ENCODE data around the gene SIX3. TPM values are rescaled to one million over a fixed set of nuclear protein-coding genes. Genes with fewer than 3 reads are reported as not detected.

SIX3 gene
- total RNA-seq, 1 donor from 2014 or later, result not detected

GRCh38 chr2:44967727-44968432 is 26.4 kb downstream of the SIX3 start:
- TF ChIP-seq, protein P1, sequence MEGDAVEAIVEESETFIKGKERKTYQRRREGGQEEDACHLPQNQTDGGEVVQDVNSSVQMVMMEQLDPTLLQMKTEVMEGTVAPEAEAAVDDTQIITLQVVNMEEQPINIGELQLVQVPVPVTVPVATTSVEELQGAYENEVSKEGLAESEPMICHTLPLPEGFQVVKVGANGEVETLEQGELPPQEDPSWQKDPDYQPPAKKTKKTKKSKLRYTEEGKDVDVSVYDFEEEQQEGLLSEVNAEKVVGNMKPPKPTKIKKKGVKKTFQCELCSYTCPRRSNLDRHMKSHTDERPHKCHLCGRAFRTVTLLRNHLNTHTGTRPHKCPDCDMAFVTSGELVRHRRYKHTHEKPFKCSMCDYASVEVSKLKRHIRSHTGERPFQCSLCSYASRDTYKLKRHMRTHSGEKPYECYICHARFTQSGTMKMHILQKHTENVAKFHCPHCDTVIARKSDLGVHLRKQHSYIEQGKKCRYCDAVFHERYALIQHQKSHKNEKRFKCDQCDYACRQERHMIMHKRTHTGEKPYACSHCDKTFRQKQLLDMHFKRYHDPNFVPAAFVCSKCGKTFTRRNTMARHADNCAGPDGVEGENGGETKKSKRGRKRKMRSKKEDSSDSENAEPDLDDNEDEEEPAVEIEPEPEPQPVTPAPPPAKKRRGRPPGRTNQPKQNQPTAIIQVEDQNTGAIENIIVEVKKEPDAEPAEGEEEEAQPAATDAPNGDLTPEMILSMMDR (IDR thresholded peaks at IDR 0.05), result no peak
- intact Hi-C loops (cut with DNase I), result no loop called here
- no peak for DNase-seq (ENCODE audit: low spot score in 2 of 2)
- Histone ChIP-seq H3K4me1 (no peaks in the 10 kb centered on the region), H3K4me3 (no peak overlapping the region), H3K36me3 (no peaks in the 10 kb centered on the region), H3K9me3 (no peaks in the 10 kb centered on the region), H3K27ac (no peak overlapping the region), H3K27me3 (no peaks in the 10 kb centered on the region)

- no peaks in the 10 kb centered on the region for H3K27me3 ChIP-seq
- no peaks in the 10 kb centered on the region for H3K4me1 ChIP-seq
- no peaks in the 10 kb centered on the region for H3K9me3 ChIP-seq
- TF ChIP-seq, protein P1 (IDR thresholded peaks at IDR 0.05), result no peak
- H3K36me3 ChIP-seq, result no peaks in the 10 kb centered on the region
- intact Hi-C loops (cut with DNase I), result no loop called here
- DNase-seq (ENCODE audit: low spot score in 2 of 2), result no peak
- no peak overlapping the region for H3K4me3 ChIP-seq
- no peak overlapping the region for H3K27ac ChIP-seq
These were observed 28.4 kb downstream of the SIX3 start for GRCh38 chr2:44969936-44970335.

GRCh38 chr2:44970846-44971450 is 29.4 kb downstream of the SIX3 start:
- TF ChIP-seq, protein P1 (IDR thresholded peaks at IDR 0.05), result no peak
- no peaks in the 10 kb centered on the region for H3K27me3 ChIP-seq

GRCh38 chr2:44972771-44973535 is 31.5 kb downstream of the SIX3 start:
- H3K4me1 ChIP-seq, result no peaks in the 10 kb centered on the region
- H3K4me3 ChIP-seq, result no peak overlapping the region
- intact Hi-C loops (cut with DNase I), result no loop called here
- H3K27me3 ChIP-seq, result no peaks in the 10 kb centered on the region
- no peak for DNase-seq (ENCODE audit: low spot score in 2 of 2)
- no peaks in the 10 kb centered on the region for H3K36me3 ChIP-seq
- TF ChIP-seq, protein P1 (IDR thresholded peaks at IDR 0.05), result no peak
- no peaks in the 10 kb centered on the region for H3K9me3 ChIP-seq
- H3K27ac ChIP-seq, result no peak overlapping the region

More at GRCh38 chr2:44970846-44971450, 29.4 kb downstream of the SIX3 start:
- Histone ChIP-seq H3K9me3 (no peaks in the 10 kb centered on the region), H3K4me3 (no peak overlapping the region), H3K36me3 (no peaks in the 10 kb centered on the region), H3K4me1 (no peaks in the 10 kb centered on the region), H3K27ac (no peak overlapping the region)
- intact Hi-C loops (cut with DNase I), result no loop called here
- no peak for DNase-seq (ENCODE audit: low spot score in 2 of 2)

- intact Hi-C loops (cut with DNase I), result no loop called here
These were observed 32.7 kb downstream of the SIX3 start for GRCh38 chr2:44974064-44974715.

More at GRCh38 chr2:44974064-44974715, 32.7 kb downstream of the SIX3 start:
- no peaks in the 10 kb centered on the region for H3K9me3 ChIP-seq
- H3K4me3 ChIP-seq, result no peak overlapping the region
- H3K4me1 ChIP-seq, result no peaks in the 10 kb centered on the region
- TF ChIP-seq, protein P1 (IDR thresholded peaks at IDR 0.05), result peak in 1 of 3 experiments; percentile 17
- no peak for DNase-seq (ENCODE audit: low spot score in 2 of 2)
- no peaks in the 10 kb centered on the region for H3K27me3 ChIP-seq
- no peaks in the 10 kb centered on the region for H3K36me3 ChIP-seq
- H3K27ac ChIP-seq, result no peak overlapping the region
